H9 (cell line): ENCODE data around the gene PMEPA1. TPM values are rescaled to one million over a fixed set of nuclear protein-coding genes. Genes with fewer than 3 reads are reported as not detected.

Source experiments
- DNase-seq: peaks from one replicate; pipeline ENCODE4 v3.0.0-alpha.2; 2017
- H2AFZ ChIP-seq: one replicate; pipeline ENCODE4 v1.6.1; 2013; ENCODE audit warnings: mild to moderate bottlenecking, low read length, control low read depth, moderate library complexity
- H2AK5ac ChIP-seq: 2 replicates; pipeline ENCODE4 v1.6.1; 2013; ENCODE audit warnings: low read length, control low read depth, mixed read lengths; ENCODE audit not compliant: insufficient read length
- H2BK120ac ChIP-seq: one replicate; pipeline ENCODE4 v1.6.1; 2013; ENCODE audit warnings: low read depth, mild to moderate bottlenecking, low read length, control low read depth, inconsistent platforms; ENCODE audit not compliant: poor library complexity, severe bottlenecking
- H2BK12ac ChIP-seq: 2 replicates; pipeline ENCODE4 v1.6.1; 2013; ENCODE audit warnings: low read length, control low read depth, mixed read lengths, low read depth; ENCODE audit not compliant: insufficient read length
- H2BK15ac ChIP-seq: 2 replicates; pipeline ENCODE4 v1.6.1; 2013; ENCODE audit warnings: low read depth, low read length, control low read depth
- H2BK20ac ChIP-seq: one replicate; pipeline ENCODE4 v1.6.1; 2013; ENCODE audit warnings: low read depth, mild to moderate bottlenecking, low read length, control low read depth, inconsistent platforms; ENCODE audit not compliant: poor library complexity, severe bottlenecking
- H2BK5ac ChIP-seq: 2 replicates; pipeline ENCODE4 v1.6.1; 2013; ENCODE audit warnings: low read length, control low read depth, mixed read lengths; ENCODE audit not compliant: insufficient read length
- H3K14ac ChIP-seq: 2 replicates; pipeline ENCODE4 v1.6.1; 2013; ENCODE audit warnings: low read length, control low read depth; ENCODE audit not compliant: insufficient read depth
- H3K18ac ChIP-seq: 2 replicates; pipeline ENCODE4 v1.6.1; 2013; ENCODE audit warnings: low read depth, mild to moderate bottlenecking, mixed read lengths, low read length, control low read depth; ENCODE audit not compliant: insufficient read length
- H3K23ac ChIP-seq: 2 replicates; pipeline ENCODE4 v1.6.1; 2013; ENCODE audit warnings: low read length, control low read depth, mixed read lengths, low read depth; ENCODE audit not compliant: insufficient read length
- H3K23me2 ChIP-seq: 2 replicates; pipeline ENCODE4 v1.6.1; 2013; ENCODE audit warnings: low read depth, mild to moderate bottlenecking, mixed read lengths, low read length, control low read depth; ENCODE audit not compliant: insufficient read length, poor library complexity, severe bottlenecking
- H3K27ac ChIP-seq: 2 replicates; pipeline ENCODE4 v1.5.1; 2013; ENCODE audit warnings: low read length, control low read depth, mixed read lengths, low read depth; ENCODE audit not compliant: insufficient read length
- H3K27me3 ChIP-seq: 2 replicates; pipeline ENCODE4 v1.6.1; 2013; ENCODE audit warnings: low read length, control low read depth, inconsistent platforms; ENCODE audit not compliant: insufficient read depth
- H3K4ac ChIP-seq: 2 replicates; pipeline ENCODE4 v1.6.1; 2013; ENCODE audit warnings: low read depth, mild to moderate bottlenecking, control low read depth, inconsistent platforms, low read length, moderate library complexity
- H3K4me1 ChIP-seq: 2 replicates; pipeline ENCODE4 v1.6.1; 2013; ENCODE audit warnings: low read length, control low read depth, inconsistent platforms; ENCODE audit not compliant: insufficient read depth
- H3K4me2 ChIP-seq: 2 replicates; pipeline ENCODE4 v1.6.1; 2013; ENCODE audit warnings: low read length, control low read depth, mixed read lengths; ENCODE audit not compliant: insufficient read length, insufficient read depth
- H3K56ac ChIP-seq: 2 replicates; pipeline ENCODE4 v1.6.1; 2013; ENCODE audit warnings: low read depth, mild to moderate bottlenecking, mixed read lengths, low read length, control low read depth; ENCODE audit not compliant: insufficient read length
- H3K79me1 ChIP-seq: 2 replicates; pipeline ENCODE4 v1.6.1; 2013; ENCODE audit warnings: low read depth, mild to moderate bottlenecking, moderate library complexity, low read length, control low read depth, inconsistent platforms; ENCODE audit not compliant: insufficient read depth, poor library complexity, severe bottlenecking
- H3K79me2 ChIP-seq: 2 replicates; pipeline ENCODE4 v1.6.1; 2013; ENCODE audit warnings: low read length, control low read depth, inconsistent platforms; ENCODE audit not compliant: insufficient read depth
- H3K9ac ChIP-seq: 2 replicates; pipeline ENCODE4 v1.6.1; 2013; ENCODE audit warnings: low read length, control low read depth, mixed read lengths; ENCODE audit not compliant: insufficient read length; ENCODE audit errors: extremely low read depth
- H3K9me3 ChIP-seq: one replicate; pipeline ENCODE4 v1.6.1; 2013; ENCODE audit warnings: low read depth, low read length, inconsistent platforms; ENCODE audit not compliant: control insufficient read depth
- H3T11ph ChIP-seq: one replicate; pipeline ENCODE4 v1.6.1; 2013; ENCODE audit warnings: mild to moderate bottlenecking, low read length, control low read depth, inconsistent platforms
- H4K20me1 ChIP-seq: one replicate; pipeline ENCODE4 v1.6.1; 2013; ENCODE audit not compliant: control insufficient read depth, insufficient read length, insufficient read depth
- H4K5ac ChIP-seq: 2 replicates; pipeline ENCODE4 v1.6.1; 2013; ENCODE audit warnings: low read depth, mild to moderate bottlenecking, mixed read lengths, low read length, control low read depth; ENCODE audit not compliant: insufficient read length
- H4K8ac ChIP-seq: replicated peaks from 2 replicates; pipeline ENCODE4 v1.6.1; 2013; ENCODE audit warnings: low read length, control low read depth, mixed read lengths, low read depth; ENCODE audit not compliant: insufficient read length
- H4K91ac ChIP-seq: 2 replicates; pipeline ENCODE4 v1.6.1; 2013; ENCODE audit warnings: low read depth, mild to moderate bottlenecking, moderate library complexity, mixed read lengths, low read length, control low read depth; ENCODE audit not compliant: insufficient read length
- H3K27ac Mint-ChIP-seq, 3 experiments: 2 replicates in 2 of 3; 3 replicates in 1 of 3; pipeline ENCODE4 v1.8.0; 2020 to 2021; ENCODE audit warnings: mixed read lengths in 3 of 3, mild to moderate bottlenecking in 1 of 3, moderate library complexity in 1 of 3
- H3K27me3 Mint-ChIP-seq: 2 replicates; pipeline ENCODE4 v1.8.0; 2021; ENCODE audit warnings: low read depth, mild to moderate bottlenecking, moderate library complexity, mixed read lengths
- H3K36me3 Mint-ChIP-seq, 3 experiments: 2 replicates in 2 of 3; 3 replicates in 1 of 3; pipeline ENCODE4 v1.8.0; 2020 to 2021; ENCODE audit warnings: low read depth in 3 of 3, mixed read lengths in 3 of 3; ENCODE audit not compliant: insufficient read depth in 1 of 3
- H3K4me1 Mint-ChIP-seq, 2 experiments: 2 replicates each; pipeline ENCODE4 v1.8.0; 2020; ENCODE audit warnings: mixed read lengths in 2 of 2
- H3K4me3 Mint-ChIP-seq, 2 experiments: 2 replicates in 1 of 2; 3 replicates in 1 of 2; pipeline ENCODE4 v1.8.0; 2020 to 2021; ENCODE audit warnings: mild to moderate bottlenecking in 2 of 2, mixed read lengths in 2 of 2, moderate library complexity in 1 of 2
- H3K9me3 Mint-ChIP-seq, 2 experiments: 2 replicates in 1 of 2; 3 replicates in 1 of 2; pipeline ENCODE4 v1.8.0; 2020; ENCODE audit warnings: mild to moderate bottlenecking in 2 of 2, mixed read lengths in 2 of 2, moderate library complexity in 1 of 2
- CTCF ChIP-seq: fragments of 200-600 bp; sonication (generic); conservative IDR thresholded peaks from 3 replicates; pipeline ENCODE4 v1.8.0; 2021; ENCODE audit warnings: antibody characterized with exemption, mild to moderate bottlenecking
- WGBS: extraction: QIAGEN DNeasy Blood & Tissue Kit; methylation state at CpG from one replicate; pipeline ENCODE4 v1.1.7; 2013; ENCODE audit warnings: missing lambda C conversion rate, low lambda C conversion rate, mixed read lengths; ENCODE audit not compliant: insufficient read length; ENCODE audit errors: extremely low coverage; 5-methylcytosine and 5-hydroxymethylcytosine counted together
- total RNA-seq: library from RNA; stranded (reverse); gene quantifications from 2 replicates; pipeline ENCODE4 v1.2.1, GENCODE V29; 2021

The PMEPA1 gene
- total RNA-seq, 1 experiment from 2014 or later: 34.6 TPM

GRCh38 chr20:57603120-57603519 is 106.7 kb downstream of the PMEPA1 start:
- Histone ChIP-seq H3K23ac (no peak overlapping the region), H2AK5ac (no peak overlapping the region), H3K14ac (no peak overlapping the region), H3K79me2 (no peaks in the 10 kb centered on the region), H3K9ac (no peak overlapping the region), H2BK15ac (no peak overlapping the region), H3K4me2 (no peak overlapping the region), H3K23me2 (no peaks in the 10 kb centered on the region), H2BK20ac (no peak overlapping the region), H4K20me1 (no peaks in the 10 kb centered on the region), H2AFZ (no peak overlapping the region), H3K56ac (no peak overlapping the region), H4K5ac (no peak overlapping the region), H2BK12ac (no peak overlapping the region), H3K18ac (no peak overlapping the region), H3K4ac (no peak overlapping the region), H3K27me3 (no peaks in the 10 kb centered on the region), H3K27ac (no peak overlapping the region), H4K91ac (no peak overlapping the region), H3K9me3 (no peaks in the 10 kb centered on the region), H2BK120ac (no peak overlapping the region), H3K4me1 (no peaks in the 10 kb centered on the region), H4K8ac (no peak overlapping the region), H3T11ph (no peak overlapping the region), H2BK5ac (no peak overlapping the region), H3K79me1 (no peaks in the 10 kb centered on the region)
- no peak for DNase-seq
- no peaks in the 10 kb centered on the region; a peak in 1 of 5 replicates for H3K9me3 Mint-ChIP-seq
- H3K4me1 Mint-ChIP-seq: peaks cover 5 to 6% of the 10 kb centered on the region in 2 experiments; a peak in 3 of 4 replicates
- no CpG with 5 or more reads among the region's 10 CpGs for WGBS
- H3K27ac Mint-ChIP-seq: no peak overlapping the region
- H3K4me3 Mint-ChIP-seq: no peak overlapping the region
- peaks cover 8% of the 10 kb centered on the region for H3K27me3 Mint-ChIP-seq
- no peak for TF ChIP-seq CTCF
- no peaks in the 10 kb centered on the region; a peak in 2 of 7 replicates for H3K36me3 Mint-ChIP-seq
